Neuronal stem cell (in vitro differentiated cells): ENCODE results near the gene ANKS6.

ENCODE experiments used
- DNase-seq: peaks from one replicate; pipeline ENCODE4 v3.0.0-alpha.2; 2013; ENCODE audit warnings: low spot score
- H2AFZ ChIP-seq: one replicate; pipeline ENCODE4 v1.6.1; 2013; ENCODE audit warnings: mild to moderate bottlenecking, low read length, inconsistent platforms
- H2AK5ac ChIP-seq: 2 replicates; pipeline ENCODE4 v1.6.1; 2013; ENCODE audit warnings: low read depth, mild to moderate bottlenecking, inconsistent platforms, low read length, moderate library complexity, mixed read lengths
- H2BK120ac ChIP-seq: 2 replicates; pipeline ENCODE4 v1.6.1; 2013; ENCODE audit warnings: low read depth, mild to moderate bottlenecking, inconsistent platforms, low read length, moderate library complexity, mixed read lengths
- H2BK12ac ChIP-seq: one replicate; pipeline ENCODE4 v1.6.1; 2013; ENCODE audit warnings: low read length, inconsistent platforms
- H2BK15ac ChIP-seq: 2 replicates; pipeline ENCODE4 v1.6.1; 2013; ENCODE audit warnings: mild to moderate bottlenecking, low read length, inconsistent platforms, mixed read lengths
- H2BK5ac ChIP-seq: one replicate; pipeline ENCODE4 v1.6.1; 2013; ENCODE audit warnings: inconsistent platforms, mild to moderate bottlenecking, low read length, moderate library complexity
- H3K14ac ChIP-seq: one replicate; pipeline ENCODE4 v1.6.1; 2013; ENCODE audit warnings: low read length, inconsistent platforms
- H3K18ac ChIP-seq: 2 replicates; pipeline ENCODE4 v1.6.1; 2013; ENCODE audit warnings: low read length, inconsistent platforms
- H3K23ac ChIP-seq: 2 replicates; pipeline ENCODE4 v1.6.1; 2013; ENCODE audit warnings: low read depth, mild to moderate bottlenecking, mixed read lengths, low read length, inconsistent platforms; ENCODE audit not compliant: poor library complexity
- H3K27ac ChIP-seq: replicated peaks from 3 replicates; pipeline ENCODE4 v1.5.1; 2013; ENCODE audit warnings: low read length, inconsistent platforms
- H3K27me3 ChIP-seq, 3 experiments: 2 replicates each; pipeline ENCODE4 v1.6.1; 2013; ENCODE audit warnings: low read length in 3 of 3, mild to moderate bottlenecking in 2 of 3, inconsistent platforms in 1 of 3, low read depth in 1 of 3, mixed read lengths in 1 of 3, moderate library complexity in 1 of 3; ENCODE audit not compliant: control insufficient read depth in 3 of 3, insufficient read depth in 3 of 3
- H3K36me3 ChIP-seq, 2 donors: replicated peaks in 1 of 2; 2 replicates each; pipeline ENCODE4 v1.6.1; 2013; ENCODE audit warnings: low read length in 2 of 2; ENCODE audit not compliant: control insufficient read depth in 2 of 2, insufficient read depth in 2 of 2
- H3K4ac ChIP-seq: 2 replicates; pipeline ENCODE4 v1.6.1; 2013; ENCODE audit warnings: inconsistent platforms, mild to moderate bottlenecking, low read length, moderate library complexity
- H3K4me1 ChIP-seq, 2 donors: 1 replicate in 1 of 2; 2 replicates in 1 of 2; pipeline ENCODE4 v1.6.1; 2013; ENCODE audit warnings: low read length in 2 of 2, low read depth in 1 of 2; ENCODE audit not compliant: control insufficient read depth in 2 of 2, insufficient read depth in 1 of 2
- H3K4me2 ChIP-seq: one replicate; pipeline ENCODE4 v1.6.1; 2013; ENCODE audit warnings: mild to moderate bottlenecking, low read length, inconsistent platforms; ENCODE audit not compliant: insufficient read depth, poor library complexity, severe bottlenecking
- H3K4me3 ChIP-seq, 2 donors: 2 replicates each; pipeline ENCODE4 v1.5.1; 2013; ENCODE audit warnings: low read length in 2 of 2, mild to moderate bottlenecking in 2 of 2, inconsistent platforms in 1 of 2, moderate library complexity in 1 of 2
- H3K79me1 ChIP-seq: one replicate; pipeline ENCODE4 v1.6.1; 2013; ENCODE audit warnings: low read depth, mild to moderate bottlenecking, inconsistent platforms, low read length, moderate library complexity
- H3K9ac ChIP-seq: one replicate; pipeline ENCODE4 v1.6.1; 2013; ENCODE audit warnings: mild to moderate bottlenecking, low read depth, low read length, inconsistent platforms; ENCODE audit not compliant: poor library complexity
- H3K9me3 ChIP-seq, 2 donors: replicated peaks in 1 of 2; 2 replicates each; pipeline versions ENCODE3 to v1.6.1; 2013; ENCODE audit warnings: low read length in 2 of 2, mild to moderate bottlenecking in 2 of 2, inconsistent platforms in 1 of 2, low read depth in 1 of 2, mixed read lengths in 1 of 2, moderate library complexity in 1 of 2; ENCODE audit not compliant: control insufficient read depth in 2 of 2, insufficient read depth in 1 of 2
- H4K8ac ChIP-seq: one replicate; pipeline ENCODE4 v1.6.1; 2013; ENCODE audit warnings: low read depth, mild to moderate bottlenecking, inconsistent platforms, low read length, moderate library complexity
- H4K91ac ChIP-seq: one replicate; pipeline ENCODE4 v1.6.1; 2013; ENCODE audit warnings: low read length, low read depth, mild to moderate bottlenecking, inconsistent platforms; ENCODE audit not compliant: poor library complexity
- WGBS, 2 donors: extraction: QIAGEN DNeasy Blood & Tissue Kit; methylation state at CpG; one replicate each; pipeline ENCODE4 v1.1.7; 2013; ENCODE audit warnings: missing lambda C conversion rate in 2 of 2, mixed read lengths in 1 of 2; ENCODE audit not compliant: insufficient read length in 2 of 2, insufficient replicate concordance in 1 of 2; ENCODE audit errors: extremely low coverage in 2 of 2; 5-methylcytosine and 5-hydroxymethylcytosine counted together

The ANKS6 gene

GRCh38 chr9:98830554-98830953 lies 34.2 kb upstream of the ANKS6 start:
- no peak overlapping the region for H2BK120ac ChIP-seq
- no peak overlapping the region for H4K91ac ChIP-seq
- no peaks in the 10 kb centered on the region for H3K79me1 ChIP-seq
- no peak overlapping the region for H3K9ac ChIP-seq
- H3K18ac ChIP-seq, result no peak overlapping the region
- H4K8ac ChIP-seq, result no peak overlapping the region
- no peak overlapping the region for H3K4me3 ChIP-seq
- H3K4ac ChIP-seq, result no peak overlapping the region
- H3K27ac ChIP-seq, result no peak overlapping the region
- no peaks in the 10 kb centered on the region for H3K9me3 ChIP-seq
- no peak overlapping the region for H2BK12ac ChIP-seq
- no peak overlapping the region for H2AFZ ChIP-seq
- no peak overlapping the region for H3K23ac ChIP-seq
- no peak overlapping the region for H2AK5ac ChIP-seq
- H3K14ac ChIP-seq, result no peak overlapping the region
- no peaks in the 10 kb centered on the region for H3K27me3 ChIP-seq
- H2BK15ac ChIP-seq, result no peak overlapping the region
- H3K4me2 ChIP-seq, result no peak overlapping the region
- no CpG with 5 or more reads among the region's 5 CpGs for WGBS, 2 donors
- no peak overlapping the region for H2BK5ac ChIP-seq
- no peak for DNase-seq
- H3K4me1 ChIP-seq, result peaks cover 0 to 2% of the 10 kb centered on the region in 2 donors
- H3K36me3 ChIP-seq, result peaks cover 0 to 3% of the 10 kb centered on the region in 2 donors

- no peak overlapping the region for H2BK12ac ChIP-seq
- no peak overlapping the region for H2AFZ ChIP-seq
- H2AK5ac ChIP-seq, result no peak overlapping the region
- no peak overlapping the region for H3K4ac ChIP-seq
- H3K4me3 ChIP-seq, result no peak overlapping the region
- H3K4me1 ChIP-seq, result peaks cover 0 to 2% of the 10 kb centered on the region in 2 donors
- H2BK15ac ChIP-seq, result no peak overlapping the region
- no peaks in the 10 kb centered on the region for H3K79me1 ChIP-seq
- H2BK5ac ChIP-seq, result no peak overlapping the region
- no peak overlapping the region for H3K14ac ChIP-seq
- no peak overlapping the region for H4K91ac ChIP-seq
- H3K18ac ChIP-seq, result no peak overlapping the region
- DNase-seq, result no peak
- H3K36me3 ChIP-seq, result peaks cover 0 to 3% of the 10 kb centered on the region in 2 donors
- no peak overlapping the region for H3K27ac ChIP-seq
- H3K9me3 ChIP-seq, result no peaks in the 10 kb centered on the region
- no peak overlapping the region for H2BK120ac ChIP-seq
- no peak overlapping the region for H3K9ac ChIP-seq
- no CpG with 5 or more reads among the region's 5 CpGs for WGBS, 2 donors
- H3K27me3 ChIP-seq, result no peaks in the 10 kb centered on the region
- H4K8ac ChIP-seq, result no peak overlapping the region
- H3K4me2 ChIP-seq, result no peak overlapping the region
- H3K23ac ChIP-seq, result no peak overlapping the region
These were observed 33.4 kb upstream of the ANKS6 start for GRCh38 chr9:98829766-98830165.

- Histone ChIP-seq H3K4me1 (peaks cover 0 to 2% of the 10 kb centered on the region in 2 donors), H3K27ac (no peak overlapping the region), H2BK15ac (no peak overlapping the region), H2BK5ac (no peak overlapping the region), H3K79me1 (no peaks in the 10 kb centered on the region), H3K14ac (no peak overlapping the region), H2AFZ (no peak overlapping the region), H3K36me3 (peaks cover 0 to 7% of the 10 kb centered on the region in 2 donors), H3K4ac (no peak overlapping the region), H3K27me3 (no peaks in the 10 kb centered on the region), H3K4me2 (no peak overlapping the region), H3K23ac (no peak overlapping the region), H2BK12ac (no peak overlapping the region), H2BK120ac (no peak overlapping the region), H3K4me3 (no peak overlapping the region), H3K9me3 (peaks cover 0 to 5% of the 10 kb centered on the region in 2 donors), H3K18ac (no peak overlapping the region), H2AK5ac (no peak overlapping the region), H4K91ac (no peak overlapping the region), H4K8ac (no peak overlapping the region), H3K9ac (no peak overlapping the region)
- no peak for DNase-seq
- WGBS, 2 donors, result no CpG with 5 or more reads among the region's 20 CpGs
These were observed 30.4 kb upstream of the ANKS6 start for GRCh38 chr9:98826716-98827115.

GRCh38 chr9:98825414-98825813 lies 29.1 kb upstream of the ANKS6 start:
- Histone ChIP-seq H2BK120ac (no peak overlapping the region), H3K14ac (no peak overlapping the region), H3K23ac (no peak overlapping the region), H3K9me3 (peaks cover 0 to 5% of the 10 kb centered on the region in 2 donors), H2BK5ac (no peak overlapping the region), H3K27me3 (no peaks in the 10 kb centered on the region), H3K4me3 (no peak overlapping the region), H2BK12ac (no peak overlapping the region), H3K4ac (no peak overlapping the region), H2BK15ac (no peak overlapping the region), H3K79me1 (no peaks in the 10 kb centered on the region), H3K36me3 (peaks cover 0 to 7% of the 10 kb centered on the region in 2 donors), H4K8ac (no peak overlapping the region), H3K9ac (no peak overlapping the region), H2AK5ac (no peak overlapping the region), H3K4me2 (no peak overlapping the region), H4K91ac (no peak overlapping the region), H3K18ac (no peak overlapping the region), H2AFZ (no peak overlapping the region), H3K27ac (no peak overlapping the region), H3K4me1 (peaks cover 0 to 2% of the 10 kb centered on the region in 2 donors)
- no peak for DNase-seq
- WGBS, 2 donors, result no CpG with 5 or more reads among the region's 3 CpGs
